Hematopoietic multipotent progenitor cell treated with erythropoietin and hydrocortisone succinate and interleukin-3 and kit ligand, for 4 days (in vitro differentiated cells): ENCODE measurements around the gene TTN.

Source experiments
- DNase-seq: peaks from one replicate; pipeline ENCODE4 v3.0.0-alpha.2; 2015

Gene TTN

DNA sequence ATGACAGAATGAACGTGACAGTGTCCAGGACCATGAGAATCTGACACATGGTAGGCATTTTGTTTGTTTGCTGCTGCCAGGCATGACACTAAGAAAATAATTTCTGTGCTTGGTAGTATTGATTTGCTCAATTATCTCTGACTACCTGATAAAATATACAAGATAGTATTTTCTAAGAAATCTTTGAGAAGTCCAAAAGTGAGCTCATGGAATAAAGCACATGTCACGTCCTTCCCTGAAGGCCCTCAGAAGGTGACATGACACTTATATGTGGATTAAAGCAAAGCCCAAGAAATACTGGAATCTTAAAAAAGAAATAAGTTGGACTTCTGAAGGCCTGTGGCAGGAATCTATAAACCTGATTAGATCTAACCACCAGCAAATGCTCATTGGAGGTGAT is 3.8 kb upstream of the TTN start:
- DNase-seq, result no peak

DNA sequence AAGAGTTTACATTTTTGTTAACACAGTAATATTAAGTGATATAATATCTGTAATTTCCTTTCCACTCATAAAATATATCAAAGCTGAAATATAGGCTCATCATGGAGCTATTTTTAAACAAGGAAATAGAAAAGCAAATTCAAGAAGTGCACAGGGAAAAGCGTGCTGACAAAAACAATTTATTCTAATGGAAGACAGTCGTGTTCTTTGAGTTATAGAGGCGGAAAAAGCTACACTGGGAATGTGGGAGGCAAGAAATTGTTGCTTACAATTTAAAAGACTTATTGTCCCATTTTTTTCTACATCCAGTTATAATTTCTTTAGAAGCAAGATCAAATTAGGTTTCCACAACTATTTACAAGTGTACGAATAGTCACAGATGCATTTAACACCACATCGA is 3.2 kb upstream of the TTN start:
- no peak for DNase-seq

DNA sequence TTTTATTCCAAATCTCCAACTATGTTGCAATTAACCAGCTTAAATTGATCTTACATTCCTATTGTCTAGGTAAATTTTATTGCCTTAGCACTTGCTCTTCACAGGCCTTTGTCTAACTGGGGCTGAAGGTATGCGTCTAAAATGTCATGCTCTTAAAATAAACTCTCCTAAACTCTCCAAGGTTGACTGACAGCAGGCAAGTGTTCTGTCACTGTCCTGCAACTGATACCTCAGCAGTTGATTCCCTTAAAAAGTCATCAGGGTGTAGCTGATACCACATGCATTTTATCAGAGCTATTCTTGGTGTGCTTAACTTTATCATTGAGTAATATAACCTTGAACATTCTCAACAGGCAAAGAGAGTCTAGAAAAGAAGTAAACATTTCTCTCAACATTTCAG is 680 bp downstream of the TTN start:
- DNase-seq, result no peak

DNA sequence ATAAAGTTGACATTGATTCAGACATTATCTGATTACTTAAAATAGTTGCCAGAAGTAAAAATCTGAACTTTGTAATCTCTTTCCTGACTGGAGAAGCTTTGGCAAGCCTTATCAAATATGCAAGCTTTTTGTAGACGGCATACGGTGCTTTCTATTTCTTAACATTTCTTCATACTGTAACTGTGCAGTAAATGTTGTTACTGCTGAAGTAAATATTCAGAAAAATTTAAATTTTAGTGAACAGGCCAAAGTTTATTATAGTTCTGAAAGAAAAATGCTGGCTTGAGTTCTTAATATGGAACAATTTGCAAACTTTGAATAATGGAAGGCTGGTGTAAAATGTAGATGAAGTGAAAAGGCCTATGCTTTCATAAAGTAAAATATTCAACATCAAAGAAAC is 1.8 kb downstream of the TTN start:
- DNase-seq, result no peak

DNA sequence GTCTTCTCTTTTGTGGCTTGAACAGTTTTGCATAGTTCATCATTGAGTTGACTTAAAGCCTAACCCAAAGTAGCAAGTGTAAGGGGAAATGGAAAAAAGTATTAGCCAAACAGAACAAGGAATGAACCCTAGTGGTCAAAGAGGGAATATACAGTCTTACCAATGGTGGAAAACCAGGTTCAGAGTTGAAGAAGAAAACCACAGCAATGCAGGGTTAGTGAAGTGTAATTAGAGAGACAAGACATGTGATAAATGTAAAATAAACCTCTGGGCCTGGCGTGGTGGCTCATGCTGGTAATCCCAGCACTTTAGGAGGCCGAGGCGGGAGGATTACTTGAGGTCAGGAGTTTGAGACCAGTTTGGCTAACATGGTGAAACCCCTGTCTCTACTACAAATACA is 2.4 kb downstream of the TTN start:
- peak; percentile 50 for DNase-seq

DNA sequence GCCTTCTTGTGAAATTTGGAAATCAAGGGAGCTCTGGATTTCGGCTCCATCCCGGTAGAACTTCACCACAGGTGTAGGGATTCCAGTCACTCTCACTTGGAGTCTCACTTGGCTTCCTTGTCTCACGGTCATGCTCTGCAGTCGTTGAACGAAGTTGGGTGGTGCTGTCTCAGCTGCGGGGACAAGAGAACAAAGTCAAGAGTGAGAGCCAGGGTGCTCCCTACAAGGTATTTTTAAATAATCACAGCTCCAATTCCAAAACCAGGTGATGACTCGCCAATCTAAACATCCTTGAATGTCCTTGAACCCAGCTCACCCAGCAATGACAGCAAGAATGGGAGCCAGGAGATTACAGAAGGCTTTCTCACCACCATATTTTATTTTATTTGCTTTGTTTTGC is 6.7 kb downstream of the TTN start:
- DNase-seq, result no peak

DNA sequence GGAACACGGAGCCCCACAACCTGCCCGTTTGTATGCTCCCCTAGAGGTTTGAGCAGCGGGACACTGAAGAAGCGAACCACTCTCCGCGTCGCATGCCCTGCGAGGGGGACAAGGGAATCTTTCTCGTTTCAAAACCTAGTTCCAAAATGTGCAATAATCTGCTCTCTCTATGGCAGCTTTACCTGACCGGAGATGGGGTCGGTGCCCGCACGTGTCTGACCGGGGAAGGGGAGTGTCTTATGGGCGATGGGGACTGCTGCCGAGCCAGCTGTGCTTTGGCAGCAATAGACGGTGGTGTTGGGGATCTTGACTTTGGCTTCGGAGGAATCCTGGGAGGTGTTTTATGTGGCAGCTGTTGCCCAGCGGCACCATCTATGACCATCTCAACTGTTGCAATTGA is 7.9 kb downstream of the TTN start:
- no peak for DNase-seq

DNA sequence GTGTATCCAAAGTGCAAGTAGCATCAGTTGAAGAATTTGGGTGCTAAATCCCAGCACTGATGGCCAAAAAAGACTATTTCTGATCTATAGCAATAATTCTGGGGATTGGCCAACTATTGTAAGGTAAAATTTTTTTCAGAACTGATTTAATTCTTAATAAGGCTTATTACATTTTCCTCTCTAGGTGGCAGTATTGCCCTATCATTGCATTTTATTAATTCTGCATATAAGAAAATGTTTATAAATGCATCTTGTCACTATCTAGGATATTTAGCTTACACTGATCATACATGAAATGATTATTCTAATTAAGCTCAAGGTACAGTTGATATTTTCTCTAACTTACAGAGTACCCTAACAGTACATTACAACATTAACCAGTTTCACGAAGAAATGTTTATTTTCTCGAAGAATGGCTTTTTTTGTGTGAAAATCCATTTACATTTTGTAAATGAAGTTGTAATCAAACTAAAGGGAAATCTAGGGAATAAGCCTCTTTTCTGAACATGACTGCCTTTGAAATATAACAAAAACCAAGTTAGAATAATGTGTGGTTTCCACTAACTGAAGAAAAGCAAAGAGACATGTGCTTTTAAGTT is 11.0 kb downstream of the TTN start:
- DNase-seq, result peak; percentile 70

DNA sequence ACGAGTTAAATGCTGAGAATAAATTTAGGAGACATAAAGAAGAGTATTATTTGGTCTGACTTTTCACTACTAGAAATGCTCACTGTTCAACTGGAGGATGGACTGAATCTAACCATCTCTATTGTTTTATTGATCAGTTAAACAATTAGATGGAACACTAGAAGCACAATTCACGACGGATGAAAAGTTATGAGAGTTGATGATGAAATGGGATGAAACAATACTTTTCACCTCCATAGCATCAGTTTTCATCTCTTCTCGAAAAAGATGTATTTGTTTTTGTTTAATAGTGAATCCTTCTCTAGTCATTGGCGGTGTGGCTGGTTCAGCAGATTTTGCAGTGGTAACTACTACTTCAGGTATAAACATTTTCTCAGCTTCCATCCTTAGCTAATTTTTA is 19.3 kb downstream of the TTN start:
- DNase-seq, result no peak

DNA sequence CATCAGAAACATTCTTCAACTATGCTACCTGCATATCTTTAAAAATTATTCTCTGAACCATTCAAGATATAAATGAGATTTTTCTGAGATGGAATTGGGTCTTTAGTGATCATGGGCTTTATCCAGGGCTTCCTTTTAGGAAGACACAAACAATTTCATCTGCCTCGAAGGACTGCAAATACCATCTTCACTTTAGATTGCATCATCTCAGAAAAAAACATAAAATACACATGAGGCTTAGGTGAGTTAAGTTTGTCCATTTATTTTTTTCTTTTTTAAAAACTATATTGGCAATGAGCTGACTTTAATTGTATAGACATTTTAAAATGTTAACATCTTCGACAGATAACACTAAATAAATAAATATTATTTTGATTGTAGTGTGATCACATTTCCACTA is 20.1 kb downstream of the TTN start:
- DNase-seq, result no peak

DNA sequence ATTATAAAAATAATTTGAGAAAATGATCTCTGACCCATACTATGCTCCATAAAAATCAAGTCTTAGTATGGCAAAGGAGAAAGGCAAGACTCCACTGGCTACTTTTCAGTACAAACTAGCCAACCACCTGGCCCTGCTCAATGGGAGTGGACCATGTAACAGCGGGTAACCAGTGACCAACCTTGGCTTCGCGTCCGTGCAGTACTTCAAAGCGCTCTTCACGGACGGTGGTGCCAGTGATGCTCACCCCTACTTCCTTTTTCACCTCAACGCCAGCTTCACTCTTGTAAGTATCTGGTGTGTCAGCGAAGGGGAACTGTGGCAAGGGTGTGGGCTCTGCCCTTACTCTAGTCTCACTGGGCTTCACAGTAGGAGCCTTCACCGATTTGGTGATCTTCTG is 23.3 kb downstream of the TTN start:
- DNase-seq, result no peak

DNA sequence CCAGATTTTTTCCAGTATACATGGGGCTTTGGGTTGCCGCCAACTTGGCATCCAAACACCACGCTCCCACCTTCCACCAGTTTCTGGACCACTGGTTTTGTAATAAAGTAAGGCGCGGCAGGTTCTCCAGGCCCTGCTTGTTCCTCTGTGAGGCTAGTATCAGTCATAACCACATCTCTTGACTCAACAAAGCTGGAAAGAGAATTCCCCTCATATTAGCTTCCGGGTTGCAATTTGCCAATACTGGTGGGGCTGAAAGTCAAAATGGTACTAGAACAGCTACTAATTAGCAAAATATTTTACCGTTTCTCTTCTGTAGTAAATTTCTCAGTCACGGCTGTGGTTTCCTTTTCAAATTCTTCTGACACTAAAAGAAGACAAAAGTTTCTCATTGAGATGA is 25.0 kb downstream of the TTN start:
- DNase-seq, result no peak

DNA sequence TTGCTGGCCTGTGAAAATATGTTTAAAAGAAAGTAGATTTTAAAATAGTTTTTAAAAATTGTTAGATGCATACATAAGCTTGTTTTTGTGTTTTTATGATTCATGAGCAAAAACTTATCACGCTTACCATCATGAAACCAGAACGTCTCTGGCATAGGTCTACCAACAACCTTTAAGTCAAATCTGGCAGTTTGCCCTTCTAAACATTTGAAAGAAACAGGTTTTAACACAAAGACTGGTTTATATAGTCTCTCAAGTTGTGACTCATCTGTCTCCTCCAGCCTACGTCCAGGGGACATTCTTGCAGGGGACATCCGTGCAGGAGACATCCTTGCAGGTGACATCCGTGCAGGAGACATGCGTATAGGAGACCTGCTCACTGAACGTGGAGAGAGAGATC is 29.6 kb downstream of the TTN start:
- no peak for DNase-seq

DNA sequence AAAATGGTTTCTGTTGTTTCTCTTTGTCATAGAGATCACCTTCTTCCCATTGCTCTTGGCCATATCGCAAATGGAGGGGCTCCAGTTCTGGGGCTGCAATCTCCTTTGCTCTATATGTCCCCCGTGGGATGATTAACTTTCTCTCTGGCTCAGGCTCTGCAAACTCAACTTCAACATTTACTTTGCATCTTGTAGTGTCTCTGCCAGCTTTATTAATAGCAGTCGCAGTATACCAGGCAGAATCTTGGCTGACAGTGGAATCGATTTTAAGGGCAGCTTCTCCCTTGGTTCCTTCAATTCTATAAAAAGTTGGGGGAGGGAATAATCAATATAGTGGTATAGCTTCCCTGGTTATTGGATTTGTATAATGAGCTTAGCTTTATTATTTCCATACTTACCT is 30.5 kb downstream of the TTN start:
- no peak for DNase-seq

DNA sequence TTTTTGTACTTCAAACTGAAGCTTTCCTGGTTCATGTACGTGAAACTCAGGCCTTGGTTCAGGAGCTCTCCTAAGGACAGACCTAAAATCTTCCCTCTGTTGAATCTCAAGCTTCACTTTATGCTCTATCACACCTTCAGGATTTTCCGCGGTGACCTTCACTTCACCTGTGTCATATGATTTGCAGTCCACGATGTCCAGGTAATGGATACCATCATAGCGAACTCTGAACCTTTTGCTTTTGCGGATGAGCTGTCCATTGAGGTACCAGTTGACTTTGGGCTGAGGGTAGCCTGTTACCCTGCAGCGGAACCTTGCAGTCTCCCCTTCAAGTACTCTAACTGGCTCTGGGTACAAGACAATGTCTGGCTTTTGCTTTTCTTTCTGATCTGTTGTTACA is 31.2 kb downstream of the TTN start:
- DNase-seq, result no peak

DNA sequence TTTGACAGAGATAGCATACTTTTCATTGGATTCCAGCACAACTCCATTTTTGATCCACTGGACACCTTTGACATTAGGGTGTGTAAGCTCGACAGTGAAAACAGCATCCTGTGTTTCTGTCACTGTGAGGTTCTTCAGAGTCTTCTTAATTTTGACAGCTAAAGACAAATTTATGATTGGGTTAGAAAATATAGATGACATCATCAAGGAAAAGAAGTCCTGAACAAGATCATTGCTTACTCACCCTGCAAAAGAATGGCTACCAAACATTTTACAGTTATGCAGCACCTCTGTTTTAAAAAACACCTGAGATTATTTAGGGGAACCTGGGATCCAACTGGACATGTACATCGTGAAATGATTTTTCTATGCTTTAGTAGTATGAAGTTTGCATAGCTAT is 36.7 kb downstream of the TTN start:
- no peak for DNase-seq

DNA sequence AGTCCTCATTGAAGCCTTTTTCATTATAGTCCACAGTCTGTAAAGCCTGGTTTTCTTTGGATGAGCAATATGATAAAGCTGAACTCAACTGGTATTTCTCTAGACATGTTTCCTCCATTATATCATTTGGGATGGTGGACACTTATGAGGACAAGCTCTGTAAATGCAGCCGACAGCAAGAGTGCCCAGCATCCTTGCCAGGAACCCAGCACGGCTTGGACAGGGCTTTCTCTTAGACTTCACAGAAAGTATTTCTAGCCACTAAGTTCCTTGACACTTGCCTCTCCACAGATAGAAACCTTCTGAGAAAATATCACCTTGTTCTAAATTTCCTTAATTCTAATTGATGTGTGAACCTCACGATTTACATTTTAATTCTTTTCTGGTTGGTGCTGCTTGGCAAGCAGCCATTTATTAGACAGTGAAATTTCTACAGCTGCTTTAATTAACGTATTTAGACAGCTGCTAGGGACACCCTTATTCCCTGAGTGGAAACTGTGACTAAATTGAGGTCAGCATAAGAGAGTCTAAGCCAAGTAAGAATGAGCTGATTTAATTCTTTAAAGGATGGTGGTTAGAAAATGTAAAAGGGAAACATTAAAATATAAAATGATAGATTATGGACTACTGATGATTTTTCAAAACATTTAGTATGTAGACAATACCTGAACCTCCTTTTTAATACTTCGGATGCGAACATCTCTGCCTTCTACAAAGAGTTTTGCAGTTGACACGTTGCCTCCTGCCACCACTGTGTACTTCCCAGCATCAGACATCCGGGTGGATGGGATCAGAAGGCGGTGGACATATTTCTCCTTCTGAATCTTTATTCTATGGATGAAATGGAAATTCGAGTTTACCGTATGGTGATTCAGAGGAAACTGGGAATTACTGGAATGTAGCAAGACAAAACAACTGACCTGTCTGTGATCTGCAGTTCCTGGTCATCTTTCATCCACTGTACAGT is 39.8 kb downstream of the TTN start:
- DNase-seq, result no peak

DNA sequence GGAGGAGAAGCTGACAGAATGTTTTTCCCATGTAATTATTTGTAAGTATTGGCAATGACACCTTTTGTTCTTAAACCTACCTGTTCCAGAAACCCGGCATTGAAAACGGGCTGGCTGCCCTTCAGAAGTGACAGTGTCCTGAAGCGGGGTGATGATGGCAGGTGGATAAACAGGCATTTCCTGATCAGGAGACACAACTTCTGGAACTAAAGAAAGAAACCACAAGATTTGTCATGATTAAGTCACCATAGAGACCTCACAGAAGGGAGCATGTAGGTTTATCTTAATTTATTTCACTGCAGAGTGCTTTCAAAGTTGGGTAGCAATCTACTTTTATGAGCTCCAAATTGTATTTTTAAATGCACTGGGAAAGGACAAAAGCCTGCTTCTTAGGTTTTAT is 43.1 kb downstream of the TTN start:
- DNase-seq, result no peak

DNA sequence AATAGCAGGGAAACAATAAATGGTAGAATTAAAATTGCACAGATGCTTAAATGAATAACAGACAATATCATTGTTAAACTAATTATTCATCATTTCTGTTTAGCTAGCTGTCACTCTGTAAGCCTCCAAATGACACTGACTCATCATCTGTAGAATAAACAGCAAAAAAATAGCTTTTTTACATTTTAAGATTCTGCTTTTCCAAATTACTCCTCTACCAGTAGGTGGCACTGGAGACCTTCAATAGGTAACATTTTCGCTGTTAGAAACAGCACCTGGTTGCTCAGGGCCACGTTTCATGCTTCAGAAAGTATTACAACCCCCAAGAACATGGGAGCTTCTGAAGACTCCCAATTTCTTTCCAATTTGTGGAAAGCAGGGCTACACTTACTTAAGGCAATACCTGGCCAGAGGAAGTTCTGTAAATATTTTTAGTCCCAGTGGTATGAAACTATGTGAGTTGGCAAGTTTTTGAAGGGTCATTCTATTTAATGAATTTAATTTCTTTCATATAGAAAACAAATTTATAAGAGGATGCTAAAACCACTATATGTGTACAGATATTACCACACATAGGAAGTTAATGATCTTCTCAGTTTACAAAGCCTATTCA is 45.4 kb downstream of the TTN start:
- peak; percentile 74 for DNase-seq

DNA sequence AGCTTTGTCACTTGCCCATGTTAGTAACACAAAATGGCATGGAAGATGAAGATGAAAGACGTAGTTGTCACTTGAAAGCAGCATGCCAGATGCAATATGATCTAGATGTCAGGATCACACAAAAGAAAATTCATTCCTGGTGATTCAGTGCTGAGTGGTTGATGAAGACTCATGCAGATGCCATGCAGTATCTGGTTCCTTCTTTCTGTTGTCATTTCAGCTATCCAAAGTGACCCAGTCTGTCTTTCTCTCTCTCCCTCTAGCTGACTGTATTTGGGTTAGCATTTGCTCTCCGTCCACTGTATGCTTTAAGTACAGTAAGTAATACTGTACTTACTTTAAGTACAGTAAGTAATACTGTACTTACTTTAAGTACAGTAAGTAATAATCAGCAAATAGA is 50.4 kb downstream of the TTN start:
- no peak for DNase-seq

DNA sequence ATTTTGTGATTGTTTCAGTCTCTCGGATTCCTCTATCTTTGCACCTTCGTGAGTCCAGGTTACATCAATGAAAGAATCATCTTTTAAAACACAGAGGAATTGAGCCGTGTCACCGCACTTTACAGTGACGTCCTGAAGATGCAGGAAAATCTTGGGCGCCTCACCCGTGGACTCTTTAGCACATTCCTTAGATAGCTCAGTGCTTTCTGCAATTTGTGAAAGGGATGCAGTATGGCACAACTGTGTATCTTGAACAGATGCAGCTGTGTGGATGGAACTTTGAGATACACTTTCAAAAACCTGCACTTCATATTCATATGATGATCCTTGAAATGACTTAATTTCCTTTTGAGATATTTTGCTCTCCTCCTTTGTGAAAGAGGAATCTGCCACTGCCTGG is 50.9 kb downstream of the TTN start:
- no peak for DNase-seq

DNA sequence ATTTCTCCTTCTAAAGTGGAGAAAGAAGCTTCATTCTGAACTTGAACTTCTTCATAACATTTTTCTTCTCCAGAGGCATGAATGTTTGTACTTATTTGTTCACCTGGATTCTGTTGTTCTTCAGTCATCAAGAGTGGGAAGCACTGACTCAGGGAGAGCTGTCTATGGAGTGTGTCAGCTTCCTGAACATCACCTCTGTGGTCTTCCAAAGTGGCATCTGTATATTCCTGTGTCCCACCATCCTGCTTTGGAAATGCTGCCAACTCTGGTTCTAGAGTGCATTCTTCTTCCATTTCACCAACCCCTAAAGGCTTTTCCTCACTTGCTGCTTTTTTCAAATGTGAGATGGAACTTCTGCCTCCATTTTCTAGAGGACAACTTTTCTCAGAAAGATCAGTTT is 59.5 kb downstream of the TTN start:
- no peak for DNase-seq

DNA sequence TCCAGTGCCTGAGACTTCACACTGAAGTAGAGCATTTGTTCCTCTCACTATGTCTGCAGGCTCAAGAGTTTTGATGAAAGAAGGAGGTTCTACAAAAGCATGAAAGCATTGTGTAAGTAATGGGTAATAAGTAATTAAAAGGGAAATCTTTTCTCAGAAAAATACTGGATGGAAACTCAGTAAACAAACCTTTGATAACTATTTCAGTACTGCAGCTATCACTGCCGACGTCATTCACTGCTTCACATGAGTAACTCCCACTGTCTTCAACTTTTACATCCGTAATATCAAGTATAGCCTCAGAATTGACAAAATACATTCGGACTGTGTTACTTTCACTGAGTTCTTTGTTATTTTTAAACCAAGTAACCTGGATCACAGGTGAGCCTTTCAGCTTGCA is 72.7 kb downstream of the TTN start:
- no peak for DNase-seq

DNA sequence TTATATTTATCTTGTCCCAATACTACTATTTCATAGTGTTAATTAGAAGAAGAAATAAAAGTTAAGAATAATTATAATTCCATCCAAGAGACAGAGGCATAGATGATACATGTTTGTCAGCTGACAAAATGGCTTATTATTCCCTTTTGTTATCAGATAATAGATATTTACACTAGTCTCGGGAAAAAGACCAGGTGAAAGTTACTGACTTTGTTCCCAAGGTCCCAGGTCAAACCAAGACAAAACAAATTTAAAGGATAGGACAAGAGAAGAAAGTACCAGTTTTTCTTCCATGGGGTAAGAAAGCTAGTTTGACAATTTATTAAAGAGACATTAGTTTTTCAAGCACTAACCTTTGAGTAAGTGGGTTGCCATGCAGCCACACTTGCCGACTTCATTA is 73.2 kb downstream of the TTN start:
- no peak for DNase-seq
